ENCODE data around the gene STYX.
"Not testable (repeated sequence)": the region's sequence is repeated elsewhere in the genome, so short reads cannot be mapped to it uniquely, and the experiment has no call there.

Gene STYX

GRCh38 chr14:52727509-52727908, 2.5 kb upstream of the STYX start:
- not testable (repeated sequence) for DNase-seq

GRCh38 chr14:52729035-52729434, 931 bp upstream of the STYX start:
- not testable (repeated sequence) for DNase-seq

GRCh38 chr14:52729585-52729924, 411 bp upstream of the STYX start:
- no peak for DNase-seq

- no peak for DNase-seq
Observed at GRCh38 chr14:52730709-52731111, 744 bp downstream of the STYX start.

GRCh38 chr14:52733824-52734223, 3.9 kb downstream of the STYX start:
- no peak for DNase-seq

GRCh38 chr14:52735921-52736489, 6.0 kb downstream of the STYX start:
- no peak for DNase-seq

GRCh38 chr14:52738409-52738808, 8.4 kb downstream of the STYX start:
- no peak for DNase-seq

- DNase-seq: no peak
Observed at GRCh38 chr14:52740751-52741150, 10.8 kb downstream of the STYX start.

- peak; percentile 9 for DNase-seq
Observed at GRCh38 chr14:52741865-52742264, 11.9 kb downstream of the STYX start.

- no peak for DNase-seq
Observed at GRCh38 chr14:52748647-52749292, 18.8 kb downstream of the STYX start.

- DNase-seq: no peak
Observed at GRCh38 chr14:52755607-52756316, 25.8 kb downstream of the STYX start.

- no peak for DNase-seq
Observed at GRCh38 chr14:52759145-52759544, 29.2 kb downstream of the STYX start.

GRCh38 chr14:52762923-52763322, 33.0 kb downstream of the STYX start:
- not testable (repeated sequence) for DNase-seq

- DNase-seq: no peak
Observed at GRCh38 chr14:52767058-52767833, 37.3 kb downstream of the STYX start.

- DNase-seq: no peak
Observed at GRCh38 chr14:52769887-52770286, 39.9 kb downstream of the STYX start.

GRCh38 chr14:52776816-52777215, 46.9 kb downstream of the STYX start:
- DNase-seq: no peak

- DNase-seq: no peak
Observed at GRCh38 chr14:52778702-52779101, 48.7 kb downstream of the STYX start.

- DNase-seq: no peak
Observed at GRCh38 chr14:52780893-52781292, 50.9 kb downstream of the STYX start.

GRCh38 chr14:52781629-52782028, 51.7 kb downstream of the STYX start:
- DNase-seq: no peak

- DNase-seq: no peak
Observed at GRCh38 chr14:52783206-52783605, 53.2 kb downstream of the STYX start.

GRCh38 chr14:52786887-52787286, 56.9 kb downstream of the STYX start:
- DNase-seq: no peak

GRCh38 chr14:52789118-52789517, 59.2 kb downstream of the STYX start:
- DNase-seq: no peak

GRCh38 chr14:52790011-52790755, 60.2 kb downstream of the STYX start:
- no peak for DNase-seq
